SKM-1 (cell line): ENCODE data around the gene PCED1B.
"Not testable (repeated sequence)": the region's sequence is repeated elsewhere in the genome, so short reads cannot be mapped to it uniquely, and the experiment has no call there.

ENCODE experiments used
- DNase-seq: peaks from one replicate; lab custom pipeline; 2025; ENCODE audit not compliant: unreplicated experiment; lab: John Stamatoyannopoulos, UW

The PCED1B gene

GRCh38 chr12:47079468-47079980, at the start of gene PCED1B, which contains the start of gene AMIGO2:
Gene PCED1B (plus strand): TSS chr12:47079621. CDS start chr12:47235064, 155,443 bp downstream.
Gene AMIGO2 (minus strand): TSS chr12:47079959. CDS start chr12:47079002, 957 bp downstream.
- no peak for DNase-seq

- no peak for DNase-seq
These were observed 49.5 kb upstream of the PCED1B start for GRCh38 chr12:47029903-47030302.

- no peak for DNase-seq
These were observed 46.8 kb upstream of the PCED1B start for GRCh38 chr12:47032644-47033043.

- DNase-seq, result no peak
These were observed 46.3 kb upstream of the PCED1B start for GRCh38 chr12:47033081-47033480.

- no peak for DNase-seq
These were observed 45.4 kb upstream of the PCED1B start for GRCh38 chr12:47033789-47034555.

- DNase-seq, result no peak
These were observed 44.8 kb upstream of the PCED1B start for GRCh38 chr12:47034661-47035060.

GRCh38 chr12:47035484-47035883, 43.9 kb upstream of the PCED1B start:
- DNase-seq, result no peak

- DNase-seq, result no peak
These were observed 41.1 kb upstream of the PCED1B start for GRCh38 chr12:47038270-47038748.

GRCh38 chr12:47039079-47039478, 40.3 kb upstream of the PCED1B start:
- DNase-seq, result no peak

- no peak for DNase-seq
These were observed 39.7 kb upstream of the PCED1B start for GRCh38 chr12:47039756-47040155.

- DNase-seq, result no peak
These were observed 38.1 kb upstream of the PCED1B start for GRCh38 chr12:47041327-47041726.

- no peak for DNase-seq
These were observed 30.9 kb upstream of the PCED1B start for GRCh38 chr12:47048541-47048940.

GRCh38 chr12:47051291-47051690, 28.1 kb upstream of the PCED1B start:
- not testable (repeated sequence) for DNase-seq

GRCh38 chr12:47052274-47052673, 27.1 kb upstream of the PCED1B start:
- no peak for DNase-seq

GRCh38 chr12:47053961-47054360, 25.5 kb upstream of the PCED1B start:
- no peak for DNase-seq

- DNase-seq, result no peak
These were observed 24.8 kb upstream of the PCED1B start for GRCh38 chr12:47054659-47055058.

GRCh38 chr12:47055856-47056255, 23.6 kb upstream of the PCED1B start:
- DNase-seq, result not testable (repeated sequence)

GRCh38 chr12:47056944-47057343, 22.5 kb upstream of the PCED1B start:
- DNase-seq, result not testable (repeated sequence)

GRCh38 chr12:47058640-47059039, 20.8 kb upstream of the PCED1B start:
- DNase-seq, result not testable (repeated sequence)

GRCh38 chr12:47065546-47065945, 13.9 kb upstream of the PCED1B start:
- DNase-seq, result no peak

GRCh38 chr12:47066278-47067025, 13.0 kb upstream of the PCED1B start:
- DNase-seq, result no peak

GRCh38 chr12:47067176-47067575, 12.2 kb upstream of the PCED1B start:
- DNase-seq, result no peak
